Endometrium (tissue), 2 donors: Measurements from ENCODE around the gene GNG8.

Experiments
- FAIRE-seq: peaks from 2 replicates; lab custom pipeline; 2012; peaks lifted over from hg19 to GRCh38; lab: Jason Lieb, UNC
- donor health status: control.
- donor health status: control.

The GNG8 gene

DNA sequence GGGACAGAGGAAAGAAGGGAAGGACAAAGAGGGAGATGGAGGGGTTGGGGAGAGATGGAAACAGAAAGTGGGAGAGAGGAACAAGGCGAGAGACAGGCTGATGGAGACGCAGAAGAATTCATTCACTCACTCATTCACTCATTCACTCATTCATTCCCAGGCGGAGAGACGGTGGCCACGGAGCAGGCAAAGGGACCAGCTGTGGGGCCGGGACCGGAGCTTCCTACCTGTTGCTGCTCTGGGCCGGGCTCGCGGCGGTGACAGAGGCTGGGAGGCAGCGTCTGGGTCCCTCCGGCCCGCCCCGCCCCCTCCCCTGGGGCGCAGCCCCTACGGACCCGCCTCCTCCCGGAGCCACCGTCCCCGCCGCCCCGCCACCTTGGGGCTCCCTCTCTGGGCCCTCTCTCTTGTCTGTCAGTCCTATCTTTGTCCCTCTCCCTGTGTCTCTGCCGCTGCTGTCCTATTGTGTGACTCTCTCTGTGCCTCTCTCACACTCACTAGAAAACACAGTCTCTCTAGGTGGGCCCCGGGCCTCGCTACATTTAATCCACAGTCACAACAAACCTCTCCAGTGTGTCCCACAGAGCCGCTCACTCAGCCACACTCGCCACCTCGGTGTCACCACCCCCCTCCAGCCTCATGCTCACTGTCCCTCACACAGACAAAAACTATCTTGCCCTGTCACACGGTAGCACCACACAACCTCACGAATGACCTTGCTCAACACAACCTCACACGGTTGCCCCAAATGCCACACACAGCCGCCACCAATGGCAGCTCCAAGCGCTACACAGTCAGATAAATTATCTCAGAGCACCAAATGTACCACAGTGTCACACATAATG is at the start of gene GNG8:
GNG8 (minus strand) TSS at position 283 of the 842 bp plus-strand sequence. CDS start 1,520 bp downstream, outside the sequence.
- FAIRE-seq: no peak

DNA sequence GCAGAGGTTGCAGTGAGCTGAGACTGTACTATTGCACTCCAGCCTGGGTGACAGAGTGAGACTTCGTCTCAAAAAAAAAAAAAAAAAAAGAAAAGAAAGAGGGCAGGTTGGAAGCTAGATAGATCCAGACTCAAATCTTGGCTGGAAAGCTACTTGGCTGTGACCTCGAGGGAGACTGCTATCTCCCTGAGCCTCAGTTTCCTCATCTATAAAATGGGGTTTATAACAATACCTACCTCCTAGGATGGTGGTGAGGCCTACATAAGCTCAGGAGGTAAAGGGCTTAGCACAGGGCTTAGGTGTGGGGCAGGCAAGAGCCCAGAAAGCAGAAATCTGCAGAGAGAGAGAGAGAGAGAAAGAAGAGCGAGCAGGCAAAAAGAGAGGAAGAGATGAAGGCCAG is 49.2 kb upstream of the GNG8 start:
- no peak for FAIRE-seq

- no peak for FAIRE-seq
Measured at GRCh38 chr19:46678110-46678732, 42.2 kb upstream of the GNG8 start.

GRCh38 chr19:46674416-46675178 is 38.6 kb upstream of the GNG8 start:
- FAIRE-seq: no peak

- FAIRE-seq: no peak
Measured at GRCh38 chr19:46670813-46671212, 34.8 kb upstream of the GNG8 start.

- no peak for FAIRE-seq
Measured at GRCh38 chr19:46668662-46669061, 32.7 kb upstream of the GNG8 start.

DNA sequence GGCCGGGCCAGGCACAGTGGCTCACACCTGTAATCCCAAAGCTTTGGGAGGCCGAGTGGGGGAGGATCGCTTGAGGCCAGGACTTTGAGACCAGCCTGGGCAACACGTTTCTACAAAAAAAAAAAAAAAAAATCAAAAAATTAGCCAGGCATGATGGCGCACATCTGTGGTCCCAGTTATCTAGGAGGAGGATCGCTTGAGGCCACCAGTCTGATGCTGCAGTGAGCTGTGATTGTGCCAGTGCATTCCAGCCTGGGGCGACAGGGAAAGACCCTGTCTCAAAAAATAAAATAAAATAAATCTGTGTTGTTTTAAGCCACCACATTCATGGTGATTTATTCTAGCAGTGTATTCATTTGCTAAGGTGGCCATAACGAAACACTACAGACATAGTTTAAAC is 29.1 kb upstream of the GNG8 start:
- no peak for FAIRE-seq

- FAIRE-seq: peak; percentile 59
Measured at GRCh38 chr19:46661735-46662592, 26.0 kb upstream of the GNG8 start.

DNA sequence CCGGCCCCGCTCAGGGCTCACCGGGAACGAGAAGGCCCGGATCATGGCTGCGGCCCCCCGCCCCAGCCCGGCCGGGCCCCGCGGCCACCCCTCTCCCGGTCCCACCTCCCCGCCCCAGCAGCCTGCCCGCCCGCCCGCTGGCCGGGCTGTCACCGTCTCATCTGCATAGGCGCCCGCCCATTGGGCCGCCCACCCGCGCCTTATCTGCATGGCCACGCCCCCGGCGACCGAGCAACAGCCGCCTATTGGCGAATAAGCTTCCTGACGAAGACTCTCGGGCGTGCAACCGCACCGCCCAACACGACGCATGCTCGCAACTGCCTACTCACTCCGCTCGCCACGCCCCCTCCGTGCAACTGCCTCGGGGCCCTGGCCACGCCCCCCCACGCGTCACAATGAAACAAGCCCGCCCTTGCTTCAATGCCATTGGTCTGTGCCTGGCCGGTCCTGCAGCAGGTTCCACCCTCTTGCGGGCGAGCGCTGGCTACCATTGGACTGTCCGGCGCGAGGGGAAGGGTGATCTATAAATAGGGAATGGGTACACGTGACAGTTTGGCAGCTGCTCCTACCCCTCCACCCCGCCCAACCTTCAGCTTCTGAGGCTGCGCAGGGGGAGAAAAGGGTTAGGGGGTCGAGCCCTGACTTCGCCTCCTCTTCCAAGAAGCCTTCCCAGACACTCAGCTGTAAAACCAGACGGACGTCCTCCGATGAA is 25.2 kb upstream of the GNG8 start, which contains the start of gene DACT3:
DACT3 (minus strand) TSS at position 163 of the 712 bp plus-strand sequence; CDS start at position 45, 118 bp downstream.
- peak; percentile 99 for FAIRE-seq

- no peak for FAIRE-seq
Measured at GRCh38 chr19:46660551-46661019, 24.6 kb upstream of the GNG8 start.

GRCh38 chr19:46660008-46660517 is 24.1 kb upstream of the GNG8 start:
- FAIRE-seq: no peak

GRCh38 chr19:46659151-46660007 is 23.4 kb upstream of the GNG8 start:
- no peak for FAIRE-seq

GRCh38 chr19:46656541-46656940 is 20.5 kb upstream of the GNG8 start:
- FAIRE-seq: no peak

DNA sequence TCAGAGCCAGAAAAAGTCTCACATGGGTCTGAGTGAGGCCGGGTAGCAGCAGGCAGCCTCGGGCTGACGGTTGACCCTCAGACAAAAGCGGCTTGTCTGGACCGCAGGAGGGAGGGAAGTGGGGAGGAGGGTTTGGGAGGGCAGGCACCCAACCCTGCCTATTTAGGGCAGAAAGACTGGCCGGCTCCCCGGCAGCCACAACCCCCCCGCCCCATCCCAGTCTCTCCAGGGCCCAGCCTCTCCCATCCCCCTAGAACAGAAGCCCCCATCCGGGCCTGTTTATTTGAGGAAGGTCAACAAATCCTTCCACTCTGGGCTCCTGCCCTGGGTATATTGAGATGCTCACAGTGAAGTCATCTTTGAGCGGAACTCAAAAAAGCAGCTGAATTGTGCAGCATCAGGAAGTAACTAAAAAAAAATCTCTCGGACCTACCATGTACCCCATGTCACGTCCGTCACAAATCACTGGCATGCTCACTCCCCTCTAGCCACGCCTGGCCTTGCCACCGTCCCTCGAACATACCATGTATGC is 18.7 kb upstream of the GNG8 start:
- no peak for FAIRE-seq

DNA sequence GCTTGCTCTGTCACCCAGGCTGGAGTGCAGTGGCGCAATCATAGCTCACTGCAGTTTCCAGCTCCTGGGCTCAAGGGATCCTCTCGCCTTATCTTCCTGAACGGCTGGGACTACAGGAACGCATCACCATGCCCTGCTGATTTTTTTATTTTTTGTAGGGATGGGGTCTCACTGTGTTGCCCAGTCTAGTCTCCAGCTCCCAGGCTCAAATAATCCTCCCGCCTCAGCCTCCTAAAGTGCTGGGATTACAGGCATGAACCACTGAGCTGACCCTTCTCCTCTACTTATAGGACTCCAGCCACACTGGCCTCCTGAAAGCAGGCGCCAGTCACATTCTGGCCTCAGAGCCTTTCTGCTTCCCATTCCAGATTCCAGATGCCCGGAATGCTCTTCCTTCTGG is 14.4 kb upstream of the GNG8 start:
- no peak for FAIRE-seq

DNA sequence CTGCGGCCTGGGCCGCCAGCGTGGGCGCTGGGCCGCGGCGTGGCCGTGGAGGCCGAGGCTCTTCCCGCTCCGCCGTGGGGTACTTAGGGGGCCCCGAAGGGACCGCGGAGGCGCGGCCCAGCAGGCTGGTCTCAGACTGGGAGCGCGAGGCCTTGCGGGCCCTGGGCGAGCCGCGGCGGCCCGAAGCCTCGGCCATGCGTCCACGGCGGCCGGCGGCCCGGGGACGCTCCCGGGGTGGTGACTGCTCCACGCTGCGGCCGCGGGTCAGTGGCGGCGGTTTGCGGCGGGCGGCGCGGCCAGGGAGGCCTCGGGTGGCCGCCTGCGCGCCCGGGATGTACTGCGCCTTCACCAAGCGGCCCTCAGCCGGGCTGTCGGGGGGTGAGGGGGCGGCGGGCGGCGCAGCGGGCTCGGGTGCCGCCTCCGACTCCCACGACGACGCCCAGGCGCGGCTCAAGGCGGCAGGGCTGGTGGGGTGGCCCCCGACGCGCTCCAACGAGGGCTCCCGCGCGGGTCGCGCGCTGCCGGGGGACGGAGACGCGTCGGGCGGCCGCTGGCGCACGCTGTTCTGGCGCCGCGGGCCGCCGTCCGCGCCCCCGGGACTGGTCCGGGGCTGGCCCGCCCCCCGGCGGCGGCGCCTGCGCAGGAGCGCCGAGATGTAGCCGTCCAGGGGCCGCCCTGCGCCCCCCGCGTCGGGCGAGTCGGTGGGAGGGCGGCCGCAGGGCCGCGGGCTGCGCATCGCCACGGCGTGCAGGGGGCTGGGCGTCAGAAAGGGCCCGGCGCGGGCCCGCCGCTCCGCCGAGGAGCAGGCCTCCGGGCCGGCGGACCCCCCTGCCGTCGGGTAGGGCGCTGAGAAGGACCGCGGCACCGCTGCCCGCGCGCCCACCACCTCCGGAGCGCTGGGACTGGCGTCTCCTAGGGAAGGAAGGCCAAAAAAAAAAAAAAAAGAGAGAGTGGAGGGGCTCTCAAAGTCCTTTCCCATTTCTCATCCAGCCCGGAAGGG is 13.3 kb upstream of the GNG8 start:
- no peak for FAIRE-seq

- no peak for FAIRE-seq
Measured at GRCh38 chr19:46648060-46648960, 12.3 kb upstream of the GNG8 start.
